Measurements from ENCODE around the gene HBZ. TPM values are rescaled to one million over a fixed set of nuclear protein-coding genes. Genes with fewer than 3 reads are reported as not detected.
"Not testable (repeated sequence)": the region's sequence is repeated elsewhere in the genome, so short reads cannot be mapped to it uniquely, and the experiment has no call there.

HBZ gene
- total and polyA plus RNA-seq, 2 of the 13 experiments (the other 11 are each of a cell fraction or from before 2014, with no cell fraction given): 0.21 TPM; not detected in 1

GRCh38 chr16:162271-162991 lies 10.0 kb downstream of the HBZ start (continued):
- TF ChIP-seq ZNF574 (CRISPR knock-in tag; IDR thresholded peaks at IDR 0.05) (no peak), GATAD2A (CRISPR knock-in tag; IDR thresholded peaks at IDR 0.05) (peak; percentile 58), NR2C2 (CRISPR knock-in tag; IDR thresholded peaks at IDR 0.05; ENCODE audit: borderline replicate concordance) (peak; percentile 89), NFIB (CRISPR knock-in tag; IDR thresholded peaks at IDR 0.05; ENCODE audit: borderline replicate concordance) (no peak), SIN3A (IDR thresholded peaks at IDR 0.05; ENCODE audit: borderline replicate concordance, low read depth, low read length) (peak; percentile 51; the same call in 1 of the 2 replicates), ZNF225 (CRISPR knock-in tag; IDR thresholded peaks at IDR 0.05) (no peak), ZNF687 (CRISPR knock-in tag; IDR thresholded peaks at IDR 0.05) (peak; percentile 82), ZFP36L1 (CRISPR knock-in tag; IDR thresholded peaks at IDR 0.05) (no peak)

- H2AFZ ChIP-seq (ENCODE audit: low read length); CTCF ChIA-PET (ENCODE audit: low intra/inter-chr PET ratio, low total read pairs); H3K9ac ChIP-seq (ENCODE audit: insufficient read depth, low read depth, low read length); H4K20me1 ChIP-seq (ENCODE audit: insufficient read depth, low read length); POLR2A ChIA-PET; ATAC-seq; DNase-seq (ENCODE audit: low spot score); H3K4me2 ChIP-seq (ENCODE audit: low read depth, low read length); BruUV-seq (replicated peaks); intact Hi-C loops (cut with micrococcal nuclease; ENCODE audit: unreplicated experiment); H3K4me3 ChIP-seq (replicated peaks in 1 of 3; ENCODE audit: insufficient read depth in 1 of 3, low read depth in 2 of 3, low read length in 3 of 3); H3K27ac ChIP-seq (ENCODE audit: extremely low read length, insufficient read depth, low read length); in situ Hi-C loops (cut with HindIII; ENCODE audit: extremely low pct_ligation_motif_present, low pct_unique_long_range_greater_than_20kb); H3K36me3 ChIP-seq (replicated peaks in 1 of 2; ENCODE audit: control insufficient read depth in 1 of 2, insufficient read depth in 2 of 2, low read length in 2 of 2); H3K79me2 ChIP-seq (ENCODE audit: insufficient read depth, low read length); H3K9me3 ChIP-seq (ENCODE audit: low read length); FAIRE-seq: not testable (repeated sequence)
- Histone ChIP-seq H3K4me1 (ENCODE audit: insufficient read depth, low read length) (peaks cover 38% of the 10 kb centered on the region), H3K27me3 (ENCODE audit: control insufficient read depth in 1 of 2, insufficient read depth in 2 of 2, low read length in 2 of 2) (peaks cover 22 to 64% of the 10 kb centered on the region in 2 experiments)
- 56% methylated on average over 10 of the region's 10 CpGs for WGBS (ENCODE audit: low lambda C conversion rate)
These were observed 10.7 kb downstream of the HBZ start for GRCh38 chr16:163139-163538.
